ENCODE data around the gene BCKDHB.

DNA sequence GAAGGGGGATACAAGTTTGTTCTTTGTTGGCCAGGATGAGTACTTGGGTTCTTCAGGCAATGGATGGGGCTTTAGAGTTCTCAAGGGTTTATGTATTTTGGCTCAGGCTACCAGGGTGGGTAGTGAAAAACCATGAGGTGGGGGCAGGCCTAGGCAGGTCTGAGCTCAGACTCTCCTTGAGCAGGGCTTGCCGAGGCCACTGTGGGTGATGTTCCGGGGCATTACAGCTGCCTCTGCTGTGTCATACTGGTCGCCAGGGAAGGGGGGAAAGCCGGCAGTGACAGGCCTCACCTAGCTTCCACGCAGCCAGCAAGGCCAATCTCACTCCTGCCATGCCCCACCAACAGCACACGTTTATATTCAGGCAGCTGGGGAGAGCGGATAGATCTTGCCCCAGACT lies 79.6 kb downstream of the BCKDHB start:
- TF ChIP-seq, protein P1, sequence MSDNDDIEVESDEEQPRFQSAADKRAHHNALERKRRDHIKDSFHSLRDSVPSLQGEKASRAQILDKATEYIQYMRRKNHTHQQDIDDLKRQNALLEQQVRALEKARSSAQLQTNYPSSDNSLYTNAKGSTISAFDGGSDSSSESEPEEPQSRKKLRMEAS (IDR thresholded peaks at IDR 0.05; ENCODE audit: low read depth) = no peak
- TF ChIP-seq FOXM1 (IDR thresholded peaks at IDR 0.05; ENCODE audit: low read depth) (no peak), POLR2AphosphoS5 (IDR thresholded peaks at IDR 0.05; ENCODE audit: low read depth, low read length) (no peak), RFX5 (IDR thresholded peaks at IDR 0.05; ENCODE audit: low read length) (no peak), EP300 (IDR thresholded peaks at IDR 0.05; ENCODE audit: borderline replicate concordance in 1 of 2, low read depth in 1 of 2, low read length in 1 of 2) (no peak), NRF1 (IDR thresholded peaks at IDR 0.05; ENCODE audit: low read depth, low read length) (no peak)
- TF ChIP-seq, protein P2, sequence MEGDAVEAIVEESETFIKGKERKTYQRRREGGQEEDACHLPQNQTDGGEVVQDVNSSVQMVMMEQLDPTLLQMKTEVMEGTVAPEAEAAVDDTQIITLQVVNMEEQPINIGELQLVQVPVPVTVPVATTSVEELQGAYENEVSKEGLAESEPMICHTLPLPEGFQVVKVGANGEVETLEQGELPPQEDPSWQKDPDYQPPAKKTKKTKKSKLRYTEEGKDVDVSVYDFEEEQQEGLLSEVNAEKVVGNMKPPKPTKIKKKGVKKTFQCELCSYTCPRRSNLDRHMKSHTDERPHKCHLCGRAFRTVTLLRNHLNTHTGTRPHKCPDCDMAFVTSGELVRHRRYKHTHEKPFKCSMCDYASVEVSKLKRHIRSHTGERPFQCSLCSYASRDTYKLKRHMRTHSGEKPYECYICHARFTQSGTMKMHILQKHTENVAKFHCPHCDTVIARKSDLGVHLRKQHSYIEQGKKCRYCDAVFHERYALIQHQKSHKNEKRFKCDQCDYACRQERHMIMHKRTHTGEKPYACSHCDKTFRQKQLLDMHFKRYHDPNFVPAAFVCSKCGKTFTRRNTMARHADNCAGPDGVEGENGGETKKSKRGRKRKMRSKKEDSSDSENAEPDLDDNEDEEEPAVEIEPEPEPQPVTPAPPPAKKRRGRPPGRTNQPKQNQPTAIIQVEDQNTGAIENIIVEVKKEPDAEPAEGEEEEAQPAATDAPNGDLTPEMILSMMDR (IDR thresholded peaks at IDR 0.05) = no peak
- TF ChIP-seq, protein P3, sequence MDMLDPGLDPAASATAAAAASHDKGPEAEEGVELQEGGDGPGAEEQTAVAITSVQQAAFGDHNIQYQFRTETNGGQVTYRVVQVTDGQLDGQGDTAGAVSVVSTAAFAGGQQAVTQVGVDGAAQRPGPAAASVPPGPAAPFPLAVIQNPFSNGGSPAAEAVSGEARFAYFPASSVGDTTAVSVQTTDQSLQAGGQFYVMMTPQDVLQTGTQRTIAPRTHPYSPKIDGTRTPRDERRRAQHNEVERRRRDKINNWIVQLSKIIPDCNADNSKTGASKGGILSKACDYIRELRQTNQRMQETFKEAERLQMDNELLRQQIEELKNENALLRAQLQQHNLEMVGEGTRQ (IDR thresholded peaks at IDR 0.05; ENCODE audit: borderline replicate concordance, low read depth, low read length) = no peak

Data from SK-N-SH (cell line).